ENCODE measurements around the gene TNRC6B. TPM values are rescaled to one million over a fixed set of nuclear protein-coding genes. Genes with fewer than 3 reads are reported as not detected.
A peak's percentile ranks its signal among the peaks of the same experiment; 100 is the strongest.

Gene TNRC6B
- total RNA-seq, 1 donor from 2014 or later = 62.0 TPM

GRCh38 chr22:40326905-40327735, 149.4 kb downstream of the TNRC6B start:
- Mint-ChIP-seq H3K9me3 (ENCODE audit: unreplicated experiment) (peaks cover 4% of the 10 kb centered on the region), H3K4me3 (ENCODE audit: unreplicated experiment) (no peak overlapping the region), H3K4me1 (ENCODE audit: low read depth, unreplicated experiment) (peaks cover 20% of the 10 kb centered on the region), H3K27ac (ENCODE audit: unreplicated experiment) (no peak overlapping the region), H3K27me3 (ENCODE audit: unreplicated experiment) (peaks cover 5% of the 10 kb centered on the region), H3K36me3 (ENCODE audit: unreplicated experiment) (no peaks in the 10 kb centered on the region)
- TF ChIP-seq CTCF (IDR thresholded peaks at IDR 0.05; ENCODE audit: partially characterized antibody, unreplicated experiment) = no peak
- DNase-seq = no peak

- H3K4me1 Mint-ChIP-seq (ENCODE audit: low read depth, unreplicated experiment) = peaks cover 25% of the 10 kb centered on the region
- no peak for TF ChIP-seq CTCF (IDR thresholded peaks at IDR 0.05; ENCODE audit: partially characterized antibody, unreplicated experiment)
- peaks cover 4% of the 10 kb centered on the region for H3K9me3 Mint-ChIP-seq (ENCODE audit: unreplicated experiment)
- H3K4me3 Mint-ChIP-seq (ENCODE audit: unreplicated experiment) = no peak overlapping the region
- H3K27ac Mint-ChIP-seq (ENCODE audit: unreplicated experiment) = no peak overlapping the region
- no peak for DNase-seq
- peaks cover 5% of the 10 kb centered on the region for H3K27me3 Mint-ChIP-seq (ENCODE audit: unreplicated experiment)
- no peaks in the 10 kb centered on the region for H3K36me3 Mint-ChIP-seq (ENCODE audit: unreplicated experiment)
Measured at GRCh38 chr22:40328546-40329456, 151.1 kb downstream of the TNRC6B start.

GRCh38 chr22:40329466-40329865, 151.7 kb downstream of the TNRC6B start:
- Mint-ChIP-seq H3K4me1 (ENCODE audit: low read depth, unreplicated experiment) (peaks cover 28% of the 10 kb centered on the region), H3K27me3 (ENCODE audit: unreplicated experiment) (peaks cover 5% of the 10 kb centered on the region), H3K36me3 (ENCODE audit: unreplicated experiment) (no peaks in the 10 kb centered on the region), H3K4me3 (ENCODE audit: unreplicated experiment) (no peak overlapping the region), H3K27ac (ENCODE audit: unreplicated experiment) (no peak overlapping the region), H3K9me3 (ENCODE audit: unreplicated experiment) (peaks cover 6% of the 10 kb centered on the region)
- no peak for DNase-seq
- TF ChIP-seq CTCF (IDR thresholded peaks at IDR 0.05; ENCODE audit: partially characterized antibody, unreplicated experiment) = no peak

- H3K27me3 Mint-ChIP-seq (ENCODE audit: unreplicated experiment) = peaks cover 5% of the 10 kb centered on the region
- H3K4me3 Mint-ChIP-seq (ENCODE audit: unreplicated experiment) = peak overlapping the region; percentile 58
- peaks cover 32% of the 10 kb centered on the region for H3K4me1 Mint-ChIP-seq (ENCODE audit: low read depth, unreplicated experiment)
- TF ChIP-seq CTCF (IDR thresholded peaks at IDR 0.05; ENCODE audit: partially characterized antibody, unreplicated experiment) = no peak
- H3K36me3 Mint-ChIP-seq (ENCODE audit: unreplicated experiment) = no peaks in the 10 kb centered on the region
- DNase-seq = no peak
- H3K9me3 Mint-ChIP-seq (ENCODE audit: unreplicated experiment) = peaks cover 6% of the 10 kb centered on the region
- H3K27ac Mint-ChIP-seq (ENCODE audit: unreplicated experiment) = peak overlapping the region; percentile 75
Measured at GRCh38 chr22:40330086-40330485, 152.4 kb downstream of the TNRC6B start.

Data from glutamatergic neuron (in vitro differentiated cells).